ENCODE data around the gene BCL6.
A peak's percentile ranks its signal among the peaks of the same experiment; 100 is the strongest.

Gene BCL6

DNA sequence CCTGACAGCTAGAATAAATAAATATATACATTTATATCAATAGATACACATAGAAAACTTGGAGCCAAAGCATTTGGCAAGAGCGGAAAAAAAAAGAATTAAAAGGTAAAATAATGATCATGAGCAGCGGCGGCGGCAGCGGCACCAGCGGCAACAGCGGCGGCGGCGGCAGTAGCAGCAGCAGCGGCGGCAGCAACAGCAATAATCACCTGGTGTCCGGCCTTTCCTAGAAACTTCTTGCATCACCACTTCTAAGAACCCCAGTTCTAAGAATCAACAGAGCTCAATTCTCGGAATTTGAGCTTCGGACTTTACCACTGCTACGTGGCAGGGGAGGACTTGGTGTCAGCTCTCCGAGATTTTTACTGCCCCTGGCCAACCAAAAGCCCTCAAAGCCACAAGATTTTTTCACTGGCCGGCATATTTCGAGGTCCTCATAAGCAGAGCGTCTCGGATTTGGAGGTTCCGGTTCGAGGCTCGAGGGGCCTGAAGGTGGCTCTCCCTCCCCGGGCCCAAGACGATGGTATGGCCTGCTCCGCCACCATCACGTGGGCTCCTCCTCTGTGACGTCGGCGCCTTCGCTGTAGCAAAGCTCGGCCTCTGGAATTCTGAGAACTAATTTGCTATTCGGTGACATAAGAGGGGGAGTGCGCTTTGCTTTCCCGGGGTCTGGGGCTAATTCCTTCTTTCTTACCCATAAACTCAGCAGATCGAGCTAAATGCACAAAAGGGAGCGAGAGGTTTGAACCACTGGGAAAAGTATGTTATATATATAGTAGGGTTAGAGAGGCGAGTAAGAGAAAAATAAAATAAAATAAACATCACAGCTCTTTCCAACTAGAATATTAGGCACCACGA is at the start of gene BCL6:
TSS of gene BCL6 (minus strand) at position 268 of the 858 bp plus-strand sequence. CDS start 11,775 bp downstream, outside the sequence.
- Histone ChIP-seq H3K4me3 (ENCODE audit: low read length) (peak within 1 kb of the TSS; percentile 62), H3K9ac (ENCODE audit: low read length) (peak within 1 kb of the TSS; percentile 97), H3K27ac (ENCODE audit: low read length) (peak within 1 kb of the TSS; percentile 100), H3K36me3 (ENCODE audit: control insufficient read depth, low read depth, low read length) (no peaks in the 10 kb centered on the region), H3K9me3 (ENCODE audit: control insufficient read depth, low read depth, low read length) (no peaks in the 10 kb centered on the region), H3K27me3 (ENCODE audit: control insufficient read depth, insufficient read depth, low read length) (peaks cover 36% of the 10 kb centered on the region), H3K4me1 (ENCODE audit: control insufficient read depth, low read depth, low read length) (peaks cover 52% of the 10 kb centered on the region)

- no peaks in the 10 kb centered on the region for H3K36me3 ChIP-seq (ENCODE audit: control insufficient read depth, low read depth, low read length)
- H3K27ac ChIP-seq (ENCODE audit: low read length): no peak overlapping the region
- H3K9me3 ChIP-seq (ENCODE audit: control insufficient read depth, low read depth, low read length): no peaks in the 10 kb centered on the region
- H3K4me3 ChIP-seq (ENCODE audit: low read length): no peak overlapping the region
- H3K9ac ChIP-seq (ENCODE audit: low read length): no peak overlapping the region
- no peaks in the 10 kb centered on the region for H3K4me1 ChIP-seq (ENCODE audit: control insufficient read depth, low read depth, low read length)
- no peaks in the 10 kb centered on the region for H3K27me3 ChIP-seq (ENCODE audit: control insufficient read depth, insufficient read depth, low read length)
Observed at GRCh38 chr3:187794731-187795130, 49.5 kb upstream of the BCL6 start.

GRCh38 chr3:187793618-187794017 is 48.4 kb upstream of the BCL6 start:
- Histone ChIP-seq H3K4me3 (ENCODE audit: low read length) (no peak overlapping the region), H3K9me3 (ENCODE audit: control insufficient read depth, low read depth, low read length) (no peaks in the 10 kb centered on the region), H3K27ac (ENCODE audit: low read length) (no peak overlapping the region), H3K36me3 (ENCODE audit: control insufficient read depth, low read depth, low read length) (no peaks in the 10 kb centered on the region), H3K27me3 (ENCODE audit: control insufficient read depth, insufficient read depth, low read length) (no peaks in the 10 kb centered on the region), H3K9ac (ENCODE audit: low read length) (no peak overlapping the region), H3K4me1 (ENCODE audit: control insufficient read depth, low read depth, low read length) (no peaks in the 10 kb centered on the region)

GRCh38 chr3:187792521-187792920 is 47.3 kb upstream of the BCL6 start:
- Histone ChIP-seq H3K4me3 (ENCODE audit: low read length) (no peak overlapping the region), H3K4me1 (ENCODE audit: control insufficient read depth, low read depth, low read length) (no peaks in the 10 kb centered on the region), H3K9me3 (ENCODE audit: control insufficient read depth, low read depth, low read length) (no peaks in the 10 kb centered on the region), H3K36me3 (ENCODE audit: control insufficient read depth, low read depth, low read length) (no peaks in the 10 kb centered on the region), H3K9ac (ENCODE audit: low read length) (no peak overlapping the region), H3K27ac (ENCODE audit: low read length) (no peak overlapping the region), H3K27me3 (ENCODE audit: control insufficient read depth, insufficient read depth, low read length) (no peaks in the 10 kb centered on the region)

DNA sequence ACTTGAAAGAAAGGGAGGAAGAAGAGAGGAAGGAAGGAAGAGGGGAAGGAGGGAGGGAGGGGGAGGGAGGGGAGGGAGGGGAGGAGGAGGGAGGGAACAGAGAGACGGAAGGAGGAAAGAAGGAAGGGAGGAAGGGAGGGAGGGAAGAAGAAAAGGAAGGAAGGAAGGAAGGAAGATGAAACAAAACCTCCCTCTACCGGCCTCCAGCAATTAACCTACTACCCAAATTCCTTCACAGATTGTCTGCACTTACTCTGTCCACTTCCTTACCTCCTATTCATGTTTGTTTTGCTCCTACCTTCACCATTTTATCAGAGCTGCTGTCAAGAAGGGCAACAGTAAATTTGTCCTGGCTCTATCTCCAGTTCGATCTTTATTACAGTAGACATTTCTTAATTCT is 44.6 kb upstream of the BCL6 start:
- Histone ChIP-seq H3K36me3 (ENCODE audit: control insufficient read depth, low read depth, low read length) (no peaks in the 10 kb centered on the region), H3K4me3 (ENCODE audit: low read length) (no peak overlapping the region), H3K9me3 (ENCODE audit: control insufficient read depth, low read depth, low read length) (no peaks in the 10 kb centered on the region), H3K4me1 (ENCODE audit: control insufficient read depth, low read depth, low read length) (no peaks in the 10 kb centered on the region), H3K9ac (ENCODE audit: low read length) (no peak overlapping the region), H3K27me3 (ENCODE audit: control insufficient read depth, insufficient read depth, low read length) (no peaks in the 10 kb centered on the region), H3K27ac (ENCODE audit: low read length) (no peak overlapping the region)

- H3K9ac ChIP-seq (ENCODE audit: low read length): no peak overlapping the region
- no peak overlapping the region for H3K4me3 ChIP-seq (ENCODE audit: low read length)
- no peaks in the 10 kb centered on the region for H3K4me1 ChIP-seq (ENCODE audit: control insufficient read depth, low read depth, low read length)
- H3K9me3 ChIP-seq (ENCODE audit: control insufficient read depth, low read depth, low read length): no peaks in the 10 kb centered on the region
- H3K27ac ChIP-seq (ENCODE audit: low read length): no peak overlapping the region
- no peaks in the 10 kb centered on the region for H3K36me3 ChIP-seq (ENCODE audit: control insufficient read depth, low read depth, low read length)
- no peaks in the 10 kb centered on the region for H3K27me3 ChIP-seq (ENCODE audit: control insufficient read depth, insufficient read depth, low read length)
Observed at GRCh38 chr3:187788984-187789857, 44.0 kb upstream of the BCL6 start.

- H3K27me3 ChIP-seq (ENCODE audit: control insufficient read depth, insufficient read depth, low read length): no peaks in the 10 kb centered on the region
- H3K4me1 ChIP-seq (ENCODE audit: control insufficient read depth, low read depth, low read length): no peaks in the 10 kb centered on the region
- no peaks in the 10 kb centered on the region for H3K9me3 ChIP-seq (ENCODE audit: control insufficient read depth, low read depth, low read length)
- no peak overlapping the region for H3K9ac ChIP-seq (ENCODE audit: low read length)
- H3K4me3 ChIP-seq (ENCODE audit: low read length): no peak overlapping the region
- H3K36me3 ChIP-seq (ENCODE audit: control insufficient read depth, low read depth, low read length): no peaks in the 10 kb centered on the region
- H3K27ac ChIP-seq (ENCODE audit: low read length): no peak overlapping the region
Observed at GRCh38 chr3:187783098-187783497, 37.8 kb upstream of the BCL6 start.

GRCh38 chr3:187782006-187782405 is 36.7 kb upstream of the BCL6 start:
- H3K27ac ChIP-seq (ENCODE audit: low read length): no peak overlapping the region
- no peak overlapping the region for H3K9ac ChIP-seq (ENCODE audit: low read length)

GRCh38 chr3:187781001-187781400 is 35.7 kb upstream of the BCL6 start:
- no peak overlapping the region for H3K4me3 ChIP-seq (ENCODE audit: low read length)
- H3K9me3 ChIP-seq (ENCODE audit: control insufficient read depth, low read depth, low read length): no peaks in the 10 kb centered on the region
- no peak overlapping the region for H3K27ac ChIP-seq (ENCODE audit: low read length)
- H3K27me3 ChIP-seq (ENCODE audit: control insufficient read depth, insufficient read depth, low read length): no peaks in the 10 kb centered on the region
- no peaks in the 10 kb centered on the region for H3K4me1 ChIP-seq (ENCODE audit: control insufficient read depth, low read depth, low read length)
- no peak overlapping the region for H3K9ac ChIP-seq (ENCODE audit: low read length)
- no peaks in the 10 kb centered on the region for H3K36me3 ChIP-seq (ENCODE audit: control insufficient read depth, low read depth, low read length)

More at GRCh38 chr3:187782006-187782405, 36.7 kb upstream of the BCL6 start:
- H3K4me1 ChIP-seq (ENCODE audit: control insufficient read depth, low read depth, low read length): no peaks in the 10 kb centered on the region
- H3K4me3 ChIP-seq (ENCODE audit: low read length): no peak overlapping the region
- no peaks in the 10 kb centered on the region for H3K27me3 ChIP-seq (ENCODE audit: control insufficient read depth, insufficient read depth, low read length)
- no peaks in the 10 kb centered on the region for H3K36me3 ChIP-seq (ENCODE audit: control insufficient read depth, low read depth, low read length)
- H3K9me3 ChIP-seq (ENCODE audit: control insufficient read depth, low read depth, low read length): no peaks in the 10 kb centered on the region

- Histone ChIP-seq H3K27ac (ENCODE audit: low read length) (no peak overlapping the region), H3K9me3 (ENCODE audit: control insufficient read depth, low read depth, low read length) (no peaks in the 10 kb centered on the region), H3K36me3 (ENCODE audit: control insufficient read depth, low read depth, low read length) (no peaks in the 10 kb centered on the region), H3K9ac (ENCODE audit: low read length) (no peak overlapping the region), H3K4me3 (ENCODE audit: low read length) (no peak overlapping the region), H3K4me1 (ENCODE audit: control insufficient read depth, low read depth, low read length) (peaks cover 3% of the 10 kb centered on the region), H3K27me3 (ENCODE audit: control insufficient read depth, insufficient read depth, low read length) (no peaks in the 10 kb centered on the region)
Observed at GRCh38 chr3:187778726-187779125, 33.5 kb upstream of the BCL6 start.

DNA sequence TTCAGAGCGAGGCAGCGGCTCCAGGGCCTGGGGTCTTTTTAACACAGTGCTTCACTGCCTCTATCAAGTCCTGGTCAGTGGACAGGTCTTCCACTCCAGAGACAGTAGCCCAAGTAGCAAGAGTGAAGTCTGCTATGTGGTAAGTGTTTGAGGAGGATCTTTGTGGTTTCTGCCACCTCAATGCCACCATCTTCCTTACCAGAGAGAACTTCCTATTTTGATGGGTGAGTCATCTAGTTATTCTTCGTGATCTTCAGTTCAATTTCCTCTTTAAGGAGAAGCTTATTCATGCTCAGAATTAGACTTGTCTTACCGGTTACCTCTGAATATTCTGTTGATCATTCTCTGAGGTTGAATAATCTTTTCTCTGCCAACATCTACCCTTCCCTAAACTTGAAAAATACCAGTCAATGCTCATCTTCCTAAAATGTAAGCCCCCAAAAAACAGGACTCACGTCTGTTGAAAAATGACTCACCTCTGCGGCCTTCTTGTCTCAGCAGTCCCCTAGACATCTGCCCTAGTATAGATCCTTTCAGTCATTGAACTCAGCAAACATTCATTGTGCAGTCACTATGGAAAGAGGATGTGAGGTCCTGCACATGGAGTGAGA is 32.2 kb upstream of the BCL6 start:
- no peaks in the 10 kb centered on the region for H3K9me3 ChIP-seq (ENCODE audit: control insufficient read depth, low read depth, low read length)
- no peak overlapping the region for H3K4me3 ChIP-seq (ENCODE audit: low read length)
- peaks cover 3% of the 10 kb centered on the region for H3K4me1 ChIP-seq (ENCODE audit: control insufficient read depth, low read depth, low read length)
- no peaks in the 10 kb centered on the region for H3K27me3 ChIP-seq (ENCODE audit: control insufficient read depth, insufficient read depth, low read length)
- no peak overlapping the region for H3K27ac ChIP-seq (ENCODE audit: low read length)
- no peaks in the 10 kb centered on the region for H3K36me3 ChIP-seq (ENCODE audit: control insufficient read depth, low read depth, low read length)
- H3K9ac ChIP-seq (ENCODE audit: low read length): no peak overlapping the region

All from iPS-18a (cell line).